ENCODE results near the gene BTBD6. TPM values are rescaled to one million over a fixed set of nuclear protein-coding genes. Genes with fewer than 3 reads are reported as not detected.

BTBD6 gene
- total RNA-seq, 1 donor from 2014 or later: 53.8 TPM

- DNase-seq (ENCODE audit: low read depth, low spot score): no peak
Measured at GRCh38 chr14:105211086-105211757, 37.1 kb upstream of the BTBD6 start.

DNA sequence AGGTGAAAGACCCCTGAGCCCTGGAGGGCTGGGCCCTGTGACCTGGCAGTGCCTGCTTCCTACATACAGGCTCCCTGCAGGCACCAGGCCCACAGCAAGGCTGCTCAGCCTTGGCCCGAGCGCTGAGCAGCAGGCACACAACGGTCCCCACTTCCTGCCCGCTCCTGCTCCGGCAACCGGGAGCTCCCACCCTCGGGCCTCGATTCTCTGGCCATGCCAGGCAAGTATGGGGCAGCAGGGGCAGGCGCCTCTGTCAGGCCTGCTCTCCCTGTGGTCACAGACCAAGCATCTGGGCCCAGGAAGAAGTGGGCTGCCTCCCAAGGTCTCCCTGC is 36.6 kb upstream of the BTBD6 start:
- DNase-seq (ENCODE audit: low read depth, low spot score): no peak

GRCh38 chr14:105212541-105213300 is 35.6 kb upstream of the BTBD6 start:
- no peak for DNase-seq (ENCODE audit: low read depth, low spot score)

DNA sequence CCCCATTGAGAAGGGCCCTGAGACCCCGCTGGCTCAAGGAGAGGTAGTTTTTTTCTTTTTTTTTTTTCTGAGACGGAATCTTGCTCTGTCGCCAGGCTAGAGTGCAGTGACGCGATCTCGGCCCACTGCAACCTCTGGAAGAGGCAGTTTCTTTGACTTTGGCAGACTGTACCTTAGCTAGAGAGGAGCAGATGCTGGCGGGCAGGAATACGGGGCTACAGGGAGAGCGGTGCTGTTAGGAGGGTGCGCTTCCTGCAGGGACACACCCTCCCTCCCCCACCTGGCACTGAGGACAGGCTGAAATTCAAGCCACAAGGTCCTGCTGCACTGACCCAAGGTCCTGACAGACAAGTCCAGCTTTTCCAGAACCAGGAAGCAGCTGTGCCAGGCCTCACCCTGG is 35.0 kb upstream of the BTBD6 start:
- no peak for DNase-seq (ENCODE audit: low read depth, low spot score)

DNA sequence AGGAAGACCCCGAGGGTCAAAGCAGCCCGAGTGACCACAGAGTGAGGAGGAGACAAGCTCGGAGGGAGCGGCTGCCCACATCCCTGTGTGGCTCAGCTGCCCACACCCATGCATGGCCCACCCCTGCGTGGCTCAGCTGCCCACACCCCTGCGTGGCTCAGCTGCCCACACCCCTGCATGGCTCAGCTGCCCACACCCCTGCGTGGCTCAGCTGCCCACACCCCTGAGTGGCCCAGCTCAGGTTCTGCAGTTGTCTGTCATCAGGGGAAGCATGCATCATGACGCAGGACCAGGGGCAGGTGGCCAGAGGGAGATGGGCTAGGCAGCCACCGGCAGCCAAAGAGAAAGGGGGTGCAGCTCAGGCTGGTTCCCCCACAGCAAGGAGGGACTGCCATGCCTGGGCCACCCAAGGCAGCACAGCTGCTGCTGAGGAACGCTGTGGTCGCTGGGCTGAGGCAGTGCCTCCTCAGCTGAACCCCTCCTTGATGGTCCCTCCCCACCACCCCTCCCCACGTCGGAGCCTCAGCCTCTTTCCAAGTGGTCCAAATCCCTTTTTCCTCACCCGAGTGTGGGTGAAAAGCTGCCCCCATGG is 33.9 kb upstream of the BTBD6 start:
- DNase-seq (ENCODE audit: low read depth, low spot score): no peak

GRCh38 chr14:105215602-105216001 is 32.7 kb upstream of the BTBD6 start:
- DNase-seq (ENCODE audit: low read depth, low spot score): no peak

DNA sequence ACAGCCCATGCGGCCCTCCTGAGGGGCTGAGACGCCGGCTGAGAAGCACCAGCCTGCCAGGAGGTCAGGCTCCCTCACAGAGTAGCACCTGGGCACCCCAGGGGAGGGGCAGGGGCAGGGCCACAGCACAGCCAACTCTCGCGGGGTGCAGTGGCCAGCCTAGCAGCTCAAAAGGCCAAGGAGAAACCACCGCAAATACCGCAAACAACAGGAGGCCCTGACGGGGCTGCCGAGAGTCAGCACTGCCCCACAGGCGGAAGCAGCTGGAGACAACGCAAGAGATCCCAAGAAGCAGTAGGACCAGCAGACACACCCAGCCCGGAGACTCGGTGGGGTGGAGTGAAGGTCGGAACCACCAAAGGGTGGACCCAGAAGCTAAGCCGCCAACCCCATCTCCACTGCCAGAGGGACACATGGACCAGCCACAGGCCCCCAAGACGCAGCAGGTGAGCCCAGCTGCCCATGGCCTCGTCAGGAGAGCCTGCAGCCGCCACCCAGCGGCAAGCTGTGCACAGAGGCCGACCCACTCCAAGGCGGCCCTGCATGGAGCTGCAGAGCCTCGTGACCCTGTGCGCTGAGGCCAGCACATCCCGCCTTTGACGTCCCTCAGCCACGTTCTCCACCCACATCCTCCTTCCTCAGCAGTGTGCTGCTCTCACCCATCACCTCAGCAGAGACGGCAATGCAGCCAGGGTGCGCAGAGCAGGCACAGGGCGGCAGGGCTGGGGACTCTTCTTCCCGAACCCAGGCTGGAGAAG is 31.7 kb upstream of the BTBD6 start:
- no peak for DNase-seq (ENCODE audit: low read depth, low spot score)

- no peak for DNase-seq (ENCODE audit: low read depth, low spot score)
Measured at GRCh38 chr14:105217774-105218173, 30.6 kb upstream of the BTBD6 start.

- no peak for DNase-seq (ENCODE audit: low read depth, low spot score)
Measured at GRCh38 chr14:105218611-105219010, 29.7 kb upstream of the BTBD6 start.

DNA sequence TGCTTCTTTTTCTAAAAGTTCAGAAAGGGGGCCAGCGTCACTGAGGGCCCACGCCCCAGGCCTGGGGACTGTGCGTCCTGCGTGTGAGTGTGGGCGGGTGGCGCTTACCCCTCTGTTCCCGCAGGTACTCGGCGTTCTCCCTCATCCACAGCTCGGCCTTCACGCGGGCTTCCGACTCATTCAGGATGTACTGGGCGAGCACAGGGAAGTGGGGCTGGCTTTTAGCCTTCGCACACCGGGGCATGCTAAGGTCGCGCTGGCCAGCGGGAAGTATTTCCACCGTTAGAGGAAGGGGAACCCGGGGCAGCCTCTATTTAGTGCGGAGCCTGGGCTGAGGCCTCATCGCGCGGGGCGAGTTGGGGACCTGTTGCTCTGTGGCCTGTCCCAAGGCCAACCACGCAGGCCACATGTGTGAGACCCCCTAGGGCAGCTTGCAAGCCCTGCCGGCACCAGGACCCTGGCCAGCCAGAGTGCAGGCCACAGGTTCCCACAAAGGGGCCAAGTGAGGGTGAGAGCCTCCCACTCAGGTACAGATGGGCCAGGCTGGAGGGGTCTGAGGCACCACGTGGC is 29.2 kb upstream of the BTBD6 start:
- no peak for DNase-seq (ENCODE audit: low read depth, low spot score)

DNA sequence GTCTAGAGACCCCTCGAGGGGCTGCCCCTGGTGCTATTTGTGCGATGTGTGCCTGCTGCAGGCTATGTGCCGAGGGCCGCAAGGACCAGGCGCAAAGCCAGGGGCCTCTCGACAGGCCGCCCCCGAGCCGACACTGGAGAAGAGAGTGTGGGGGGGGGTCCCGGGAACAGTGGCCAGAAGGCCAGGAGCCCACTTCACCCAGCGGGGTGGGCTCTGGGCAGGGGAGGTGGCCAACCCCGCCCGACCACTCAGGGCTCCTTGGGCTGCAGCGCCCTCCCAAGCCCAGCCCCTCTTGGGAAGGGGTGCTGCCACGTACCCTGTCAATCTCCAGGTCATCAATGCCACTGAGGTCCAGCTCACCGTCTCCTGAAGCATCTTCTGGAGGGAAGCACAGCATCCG is 28.6 kb upstream of the BTBD6 start:
- DNase-seq (ENCODE audit: low read depth, low spot score): no peak

DNA sequence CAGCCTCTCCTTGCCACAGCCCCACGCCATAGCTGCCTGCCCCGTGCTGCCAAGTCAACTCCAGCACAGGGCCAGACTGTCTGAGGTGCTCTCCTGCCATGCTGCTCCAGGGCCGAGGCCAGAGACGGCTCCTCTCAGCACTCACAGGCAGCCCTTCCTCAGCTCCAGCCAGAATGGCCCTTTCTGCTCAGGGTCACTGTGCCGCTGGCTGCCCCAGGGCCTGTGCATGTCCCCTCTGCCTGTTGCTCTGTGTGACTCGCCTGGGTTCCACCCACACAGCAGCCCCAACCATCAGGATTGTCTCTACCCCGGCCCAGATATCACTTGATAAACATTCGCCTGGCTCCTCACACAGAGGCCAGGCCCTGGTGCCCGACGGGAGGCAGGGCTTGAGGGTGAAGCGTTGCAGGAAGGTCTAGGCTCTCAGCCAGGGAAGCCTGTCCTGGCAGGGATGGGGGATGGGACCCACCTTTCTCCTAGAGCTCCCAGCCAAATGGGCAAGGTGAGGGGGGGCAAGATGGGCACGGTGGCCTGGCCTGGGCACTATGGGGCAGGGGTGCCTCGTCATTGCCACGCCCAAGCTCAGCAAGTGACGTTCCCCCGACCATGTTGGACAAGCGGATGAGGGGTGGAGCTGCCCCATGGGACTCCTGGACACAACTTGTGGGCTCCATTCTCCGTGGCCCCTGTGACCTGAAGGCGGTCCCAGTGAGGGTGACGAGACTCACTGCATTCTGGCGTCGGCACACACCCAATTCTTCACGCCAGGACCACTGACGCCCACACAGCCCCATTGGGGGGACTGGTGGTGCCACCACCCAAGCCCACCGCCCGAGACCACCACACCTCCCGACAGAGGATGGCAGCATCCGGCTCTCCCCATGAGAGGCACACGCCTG is 27.4 kb upstream of the BTBD6 start:
- no peak for DNase-seq (ENCODE audit: low read depth, low spot score)

DNA sequence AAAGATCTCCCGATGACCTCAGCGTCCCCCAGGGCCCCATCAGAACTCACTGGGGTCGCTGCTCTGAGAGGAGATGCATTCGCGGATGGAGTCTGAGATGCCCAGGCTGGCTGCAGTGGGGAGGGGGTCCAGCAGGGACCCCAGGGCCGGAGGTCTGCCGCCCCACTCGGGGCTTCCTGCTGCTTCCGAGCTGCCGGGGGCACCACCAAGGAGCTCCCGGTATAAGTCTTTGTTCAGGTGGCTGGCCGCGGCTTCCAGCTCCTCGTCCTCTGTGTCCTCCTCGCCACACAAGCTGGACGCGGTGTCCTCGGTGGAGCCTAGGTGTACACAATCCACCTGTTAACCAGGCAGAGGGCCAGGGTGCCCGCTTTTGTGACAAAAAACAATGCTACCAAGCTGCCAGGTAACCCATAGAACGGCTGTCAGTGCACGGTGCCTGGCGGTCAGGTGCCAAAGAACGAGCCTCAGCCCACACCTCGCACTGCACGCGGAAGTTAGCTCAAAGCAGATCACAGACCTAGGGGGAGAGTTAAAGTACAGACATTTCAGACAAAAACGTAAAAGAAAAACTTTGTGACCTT is 26.6 kb upstream of the BTBD6 start:
- no peak for DNase-seq (ENCODE audit: low read depth, low spot score)

DNA sequence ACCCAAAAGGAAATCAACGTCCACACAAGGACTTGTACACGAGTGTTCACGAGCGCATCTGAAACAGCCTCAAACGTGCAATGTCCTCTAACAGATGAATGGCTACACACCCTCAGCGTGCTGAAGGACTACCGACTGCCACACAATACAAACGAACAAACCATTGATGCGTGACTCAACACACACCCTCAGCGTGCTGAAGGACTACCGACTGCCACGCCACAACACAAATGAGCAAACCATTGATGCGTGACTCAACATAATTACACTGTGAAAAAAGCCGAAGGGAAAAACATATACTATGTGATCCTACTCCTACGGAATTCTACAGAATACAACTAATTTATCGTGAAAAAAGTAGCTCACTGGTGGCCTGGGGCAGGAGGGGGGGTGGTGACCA is 25.1 kb upstream of the BTBD6 start:
- no peak for DNase-seq (ENCODE audit: low read depth, low spot score)

DNA sequence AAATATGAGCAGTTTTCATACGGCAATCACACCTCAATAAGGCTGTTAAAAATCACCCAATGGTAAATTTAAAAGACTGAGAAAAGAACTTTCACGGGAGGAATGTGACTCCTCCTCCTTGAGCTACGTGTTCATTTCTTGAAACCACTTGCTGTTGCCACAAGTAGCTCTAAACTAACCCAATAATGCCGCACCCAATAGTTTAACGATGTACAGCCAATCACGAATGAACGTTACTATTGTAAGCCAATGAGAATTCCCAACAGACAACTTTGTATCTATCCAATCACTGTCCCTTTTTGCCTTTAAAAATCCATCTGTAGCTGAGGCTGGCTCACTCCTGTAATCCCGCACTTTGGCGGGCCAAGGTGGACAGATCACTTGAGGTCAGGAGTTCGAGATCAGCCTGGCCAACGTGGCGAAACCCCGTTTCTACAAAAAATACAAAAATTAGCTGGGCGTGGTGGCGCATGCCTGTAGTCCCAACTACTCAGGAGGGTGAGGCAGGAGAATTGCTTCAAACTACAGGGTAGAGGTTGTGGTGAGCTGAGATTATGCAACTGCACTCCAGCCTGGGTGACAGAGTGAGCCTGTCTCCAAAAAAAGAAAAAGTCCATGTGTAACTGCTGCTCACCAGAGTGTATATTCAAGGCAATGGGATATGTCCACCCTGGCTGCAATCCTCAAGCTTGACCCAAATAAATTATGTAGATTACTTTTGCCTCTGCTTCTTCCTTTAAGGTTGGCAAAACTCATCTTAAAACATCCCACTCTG is 24.4 kb upstream of the BTBD6 start:
- DNase-seq (ENCODE audit: low read depth, low spot score): no peak

DNA sequence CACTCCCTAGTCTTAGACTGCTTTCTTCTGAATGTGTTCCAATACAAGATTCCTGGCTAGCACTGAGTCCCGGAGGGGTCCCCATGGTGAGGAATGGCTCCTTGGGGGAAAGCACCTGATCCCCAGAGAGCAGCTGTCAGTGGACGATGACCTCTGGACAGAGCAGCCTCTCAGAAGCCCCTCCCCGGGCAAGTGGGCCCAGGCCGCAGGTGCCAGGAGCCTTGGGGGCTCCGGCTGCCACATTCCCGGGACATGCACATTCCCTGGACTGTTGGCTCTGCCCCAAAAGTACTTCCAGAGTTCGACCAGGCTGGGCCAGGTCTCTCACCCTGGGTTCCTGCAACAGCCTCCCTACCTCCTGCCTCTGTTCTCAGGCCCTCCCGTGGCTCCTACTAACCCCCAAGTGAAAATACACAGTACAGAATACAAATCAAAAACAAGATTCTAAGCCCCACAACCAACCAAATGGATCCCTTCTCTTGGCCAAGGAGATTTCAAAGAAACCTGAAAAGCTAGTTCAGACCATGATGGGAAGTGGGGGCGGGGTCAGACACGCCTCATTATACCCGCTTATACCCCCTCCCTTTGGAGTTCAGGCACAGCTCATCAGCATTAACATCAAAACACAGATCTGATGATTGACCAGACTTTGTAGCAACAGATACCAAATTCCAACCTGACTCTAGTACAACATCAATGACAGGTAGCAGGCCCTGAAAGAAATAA is 23.3 kb upstream of the BTBD6 start:
- DNase-seq (ENCODE audit: low read depth, low spot score): no peak

- no peak for DNase-seq (ENCODE audit: low read depth, low spot score)
Measured at GRCh38 chr14:105226198-105226597, 22.1 kb upstream of the BTBD6 start.

GRCh38 chr14:105227346-105227745 is 21.0 kb upstream of the BTBD6 start:
- no peak for DNase-seq (ENCODE audit: low read depth, low spot score)

DNA sequence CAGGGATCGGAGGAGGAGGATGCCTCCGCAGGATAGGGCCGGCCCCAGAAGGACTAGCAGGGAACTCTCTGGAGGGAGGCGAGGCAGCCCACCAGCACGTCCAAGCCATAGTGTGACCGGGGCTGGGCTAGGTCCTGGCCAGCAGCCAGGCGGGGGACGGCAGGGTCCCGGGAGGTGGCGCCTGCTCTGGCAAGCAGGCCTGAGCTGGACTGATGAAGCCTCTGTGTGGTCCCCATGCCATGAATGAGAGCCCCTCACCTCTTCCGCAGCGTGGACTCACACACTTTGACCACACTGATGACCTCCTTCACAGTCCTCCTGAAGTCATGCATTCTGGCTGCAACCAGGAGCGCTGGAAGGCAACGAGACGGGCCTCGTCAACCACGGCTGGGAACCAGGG is 19.8 kb upstream of the BTBD6 start:
- DNase-seq (ENCODE audit: low read depth, low spot score): no peak

Data from pulmonary artery endothelial cell (primary cell).